Mesendoderm (in vitro differentiated cells): Measurements from ENCODE around the gene PTPN4.

Experiments used
- DNase-seq: peaks from one replicate; pipeline ENCODE4 v3.0.0; 2013
- H2AK5ac ChIP-seq: 2 replicates; pipeline ENCODE4 v1.6.1; 2013; ENCODE audit warnings: low read length, inconsistent platforms
- H2BK120ac ChIP-seq: 2 replicates; pipeline ENCODE4 v1.6.1; 2013; ENCODE audit warnings: low read depth, mild to moderate bottlenecking, low read length, moderate library complexity, mixed read lengths
- H2BK15ac ChIP-seq: replicated peaks from 2 replicates; pipeline ENCODE4 v1.6.1; 2013; ENCODE audit warnings: low read depth, mild to moderate bottlenecking, moderate library complexity
- H2BK5ac ChIP-seq: 2 replicates; pipeline ENCODE4 v1.6.1; 2013; ENCODE audit warnings: low read length, inconsistent platforms
- H3K18ac ChIP-seq: 2 replicates; pipeline ENCODE4 v1.6.1; 2013; ENCODE audit warnings: mild to moderate bottlenecking, low read length, mixed read lengths
- H3K23ac ChIP-seq: one replicate; pipeline ENCODE4 v1.6.1; 2013; ENCODE audit warnings: low read length
- H3K27ac ChIP-seq: 2 replicates; pipeline ENCODE4 v1.5.1; 2013; ENCODE audit warnings: low read depth, mild to moderate bottlenecking, inconsistent platforms, low read length, moderate library complexity
- H3K27me3 ChIP-seq: 2 replicates; pipeline ENCODE4 v1.6.1; 2013; ENCODE audit warnings: low read length, control low read depth, mild to moderate bottlenecking, inconsistent platforms; ENCODE audit not compliant: insufficient read depth, poor library complexity
- H3K36me3 ChIP-seq: 2 replicates; pipeline ENCODE4 v1.6.1; 2013; ENCODE audit warnings: low read length, inconsistent platforms; ENCODE audit not compliant: control insufficient read depth, insufficient read depth
- H3K4ac ChIP-seq: one replicate; pipeline ENCODE4 v1.6.1; 2013; ENCODE audit warnings: low read depth, mild to moderate bottlenecking, low read length, moderate library complexity
- H3K4me1 ChIP-seq: 2 replicates; pipeline ENCODE4 v1.6.1; 2013; ENCODE audit warnings: low read depth, low read length, inconsistent platforms; ENCODE audit not compliant: control insufficient read depth
- H3K4me2 ChIP-seq: 2 replicates; pipeline ENCODE4 v1.6.1; 2013; ENCODE audit warnings: low read length
- H3K4me3 ChIP-seq: 2 replicates; pipeline ENCODE4 v1.5.1; 2013; ENCODE audit warnings: mild to moderate bottlenecking, low read length
- H3K56ac ChIP-seq: one replicate; pipeline ENCODE4 v1.6.1; 2013; ENCODE audit warnings: low read length
- H3K79me1 ChIP-seq: 2 replicates; pipeline ENCODE4 v1.6.1; 2013; ENCODE audit warnings: low read length, inconsistent platforms
- H3K79me2 ChIP-seq: 2 replicates; pipeline ENCODE4 v1.6.1; 2013; ENCODE audit warnings: mild to moderate bottlenecking, low read length; ENCODE audit not compliant: control insufficient read depth, insufficient read depth
- H3K9ac ChIP-seq: 2 replicates; pipeline ENCODE4 v1.6.1; 2013; ENCODE audit warnings: low read length, inconsistent platforms
- H4K5ac ChIP-seq: one replicate; pipeline ENCODE4 v1.6.1; 2013; ENCODE audit warnings: low read length
- H4K8ac ChIP-seq: one replicate; pipeline ENCODE4 v1.6.1; 2013; ENCODE audit warnings: low read depth, mild to moderate bottlenecking, control low read depth, low read length, moderate library complexity
- WGBS: extraction: QIAGEN DNeasy Blood & Tissue Kit; methylation state at CpG from one replicate; pipeline ENCODE4 v1.1.7; 2013; ENCODE audit warnings: low lambda C conversion rate, missing lambda C conversion rate; ENCODE audit not compliant: insufficient coverage; ENCODE audit errors: extremely low coverage; 5-methylcytosine and 5-hydroxymethylcytosine counted together

The PTPN4 gene

DNA sequence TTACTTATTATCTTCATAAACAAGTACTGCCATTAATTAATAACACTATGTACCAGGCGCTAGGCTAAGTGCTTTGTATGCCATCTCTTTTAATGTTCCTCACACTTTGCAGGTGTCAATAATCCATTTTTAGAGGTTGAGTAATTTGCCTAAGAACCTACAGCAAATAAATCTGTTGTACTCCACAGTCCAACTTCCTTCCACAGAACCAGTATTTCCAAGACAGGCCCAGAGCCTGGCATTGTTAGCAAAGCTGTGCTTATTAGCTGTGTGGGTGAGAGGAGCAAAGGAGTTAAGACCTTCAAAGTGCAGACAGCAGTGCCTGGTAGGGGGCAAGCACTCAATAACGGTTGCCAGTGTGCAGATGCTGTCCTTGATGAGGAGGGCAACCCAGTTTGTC, 14.2 kb upstream of the PTPN4 start:
- DNase-seq: no peak
- Histone ChIP-seq H3K56ac (no peak overlapping the region), H3K4me2 (no peak overlapping the region), H2BK5ac (no peak overlapping the region), H2AK5ac (no peak overlapping the region), H3K36me3 (no peaks in the 10 kb centered on the region), H2BK120ac (no peak overlapping the region), H3K4me1 (no peaks in the 10 kb centered on the region), H3K79me2 (no peaks in the 10 kb centered on the region), H2BK15ac (no peak overlapping the region), H3K27ac (no peak overlapping the region), H3K4me3 (no peak overlapping the region), H3K23ac (no peak overlapping the region), H3K9ac (no peak overlapping the region), H4K8ac (no peak overlapping the region), H3K79me1 (no peaks in the 10 kb centered on the region), H4K5ac (no peak overlapping the region), H3K27me3 (no peaks in the 10 kb centered on the region), H3K4ac (no peak overlapping the region), H3K18ac (no peak overlapping the region)
- WGBS: no CpG with 5 or more reads among the region's 2 CpGs

DNA sequence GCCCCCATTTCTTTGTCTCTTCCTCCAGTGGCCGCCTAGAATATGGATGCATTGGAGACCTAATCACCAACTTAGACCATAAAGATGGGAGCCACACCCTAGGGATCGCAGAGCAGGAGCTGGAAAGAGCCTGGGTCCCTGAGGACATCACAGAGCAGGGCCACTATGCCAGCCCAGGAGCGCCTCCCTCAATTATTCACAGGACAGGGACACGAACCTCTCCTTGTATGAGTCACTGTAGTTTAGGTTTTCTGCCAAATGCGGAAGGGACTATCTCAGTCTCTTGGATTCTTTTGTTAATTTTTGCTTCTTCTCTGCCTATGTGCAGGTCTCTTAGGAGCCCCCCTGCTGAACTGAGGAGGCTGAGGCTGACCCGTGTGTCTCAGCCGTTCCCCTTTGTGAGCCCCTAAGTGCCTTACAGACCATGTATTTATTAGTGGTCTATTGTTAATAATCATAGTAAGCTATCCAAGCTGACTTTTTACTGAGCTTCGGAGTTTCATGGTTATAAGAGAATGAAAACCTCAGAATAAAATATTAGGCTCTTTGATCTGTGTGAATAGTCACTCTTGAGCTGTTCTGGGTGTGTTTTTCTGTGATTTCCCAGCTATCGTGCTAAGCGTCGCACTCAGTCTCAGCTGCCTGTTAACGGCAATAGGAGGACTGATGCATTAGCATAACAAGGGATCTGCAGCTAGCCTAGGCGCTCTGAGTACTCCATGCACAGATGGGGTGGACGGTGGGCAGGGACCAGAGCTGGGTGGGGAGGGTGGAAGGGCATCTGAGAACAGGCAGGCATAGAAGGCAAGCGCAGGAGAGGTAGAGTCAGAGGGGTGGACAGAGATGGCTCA, 12.7 kb upstream of the PTPN4 start:
- H2BK120ac ChIP-seq: no peak overlapping the region
- H2BK5ac ChIP-seq: no peak overlapping the region
- no peak overlapping the region for H4K5ac ChIP-seq
- DNase-seq: no peak
- no peak overlapping the region for H3K4ac ChIP-seq
- H3K18ac ChIP-seq: no peak overlapping the region
- no peak overlapping the region for H2BK15ac ChIP-seq
- H3K23ac ChIP-seq: no peak overlapping the region
- no peak overlapping the region for H3K27ac ChIP-seq
- H3K36me3 ChIP-seq: no peaks in the 10 kb centered on the region
- H3K9ac ChIP-seq: no peak overlapping the region
- no peak overlapping the region for H3K4me2 ChIP-seq
- no CpG with 5 or more reads among the region's 15 CpGs for WGBS
- H3K4me3 ChIP-seq: no peak overlapping the region
- no peak overlapping the region for H3K56ac ChIP-seq
- H4K8ac ChIP-seq: no peak overlapping the region
- no peaks in the 10 kb centered on the region for H3K79me2 ChIP-seq
- no peaks in the 10 kb centered on the region for H3K27me3 ChIP-seq
- H3K4me1 ChIP-seq: no peaks in the 10 kb centered on the region
- no peaks in the 10 kb centered on the region for H3K79me1 ChIP-seq
- no peak overlapping the region for H2AK5ac ChIP-seq

DNA sequence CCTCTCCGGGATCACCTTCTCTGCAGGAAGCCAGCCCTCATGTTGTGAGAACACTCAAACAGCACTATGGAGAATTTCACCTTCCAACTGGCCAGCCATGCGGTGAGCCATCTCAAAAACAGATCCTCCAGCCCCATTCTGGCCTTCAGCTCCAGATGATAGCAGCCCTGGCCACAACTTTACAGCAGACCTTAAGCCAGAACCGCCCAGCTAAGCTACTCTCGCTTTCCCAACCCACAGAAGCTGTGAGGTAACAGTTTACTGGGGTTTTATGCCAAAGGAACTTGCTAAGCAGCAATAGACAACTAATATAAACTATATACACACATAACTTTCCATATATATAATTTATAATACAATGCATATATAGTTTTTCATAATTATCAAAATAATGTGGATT, 11.6 kb upstream of the PTPN4 start:
- WGBS: no CpG with 5 or more reads among the region's 4 CpGs
- H3K9ac ChIP-seq: no peak overlapping the region

DNA sequence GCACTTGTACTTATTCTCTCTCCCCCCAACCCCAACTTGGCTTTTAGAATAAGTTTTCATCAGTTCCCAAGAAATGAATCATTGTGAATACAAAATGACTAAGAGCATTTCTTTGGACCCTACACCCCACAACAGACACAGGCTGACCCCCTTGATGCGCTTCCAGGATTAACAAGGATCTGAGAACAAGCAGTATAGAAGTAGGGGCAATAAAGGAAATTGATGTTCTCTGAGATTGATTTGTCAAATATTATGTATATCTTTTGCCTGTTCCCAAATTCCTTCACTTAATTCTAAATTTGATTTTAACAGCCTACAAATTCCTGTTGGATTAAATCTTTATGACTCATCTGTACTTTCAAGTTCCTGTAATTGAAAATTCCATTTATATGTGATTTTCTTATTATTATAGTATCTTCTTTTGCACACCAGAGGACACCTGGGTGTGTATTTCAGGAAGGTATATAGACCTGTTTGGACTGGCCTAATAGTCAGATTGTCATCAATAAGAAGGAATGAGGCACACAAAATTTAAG, 10.2 kb upstream of the PTPN4 start:
- Histone ChIP-seq H3K36me3 (no peaks in the 10 kb centered on the region), H3K4me2 (no peak overlapping the region), H3K79me2 (no peaks in the 10 kb centered on the region), H3K23ac (no peak overlapping the region), H4K8ac (no peak overlapping the region), H3K9ac (no peak overlapping the region), H3K4me1 (no peaks in the 10 kb centered on the region), H3K4ac (no peak overlapping the region), H3K56ac (no peak overlapping the region), H3K27me3 (no peaks in the 10 kb centered on the region), H3K18ac (no peak overlapping the region), H2BK15ac (no peak overlapping the region), H2AK5ac (no peak overlapping the region), H3K4me3 (no peak overlapping the region), H2BK120ac (no peak overlapping the region), H3K27ac (no peak overlapping the region), H3K79me1 (no peaks in the 10 kb centered on the region), H4K5ac (no peak overlapping the region), H2BK5ac (no peak overlapping the region)
- no CpG with 5 or more reads among the region's 1 CpG for WGBS
- DNase-seq: no peak

More for the DNA sequence above, 11.6 kb upstream of the PTPN4 start:
- no peak overlapping the region for H3K27ac ChIP-seq
- DNase-seq: no peak
- no peak overlapping the region for H4K8ac ChIP-seq
- H3K79me1 ChIP-seq: no peaks in the 10 kb centered on the region
- H2BK5ac ChIP-seq: no peak overlapping the region
- no peak overlapping the region for H2BK15ac ChIP-seq
- no peaks in the 10 kb centered on the region for H3K79me2 ChIP-seq
- H3K23ac ChIP-seq: no peak overlapping the region
- H3K56ac ChIP-seq: no peak overlapping the region
- no peak overlapping the region for H2BK120ac ChIP-seq
- H3K4me3 ChIP-seq: no peak overlapping the region
- H3K27me3 ChIP-seq: no peaks in the 10 kb centered on the region
- no peak overlapping the region for H4K5ac ChIP-seq
- H3K18ac ChIP-seq: no peak overlapping the region
- no peaks in the 10 kb centered on the region for H3K4me1 ChIP-seq
- no peak overlapping the region for H3K4me2 ChIP-seq
- no peak overlapping the region for H3K4ac ChIP-seq
- H3K36me3 ChIP-seq: no peaks in the 10 kb centered on the region
- H2AK5ac ChIP-seq: no peak overlapping the region

DNA sequence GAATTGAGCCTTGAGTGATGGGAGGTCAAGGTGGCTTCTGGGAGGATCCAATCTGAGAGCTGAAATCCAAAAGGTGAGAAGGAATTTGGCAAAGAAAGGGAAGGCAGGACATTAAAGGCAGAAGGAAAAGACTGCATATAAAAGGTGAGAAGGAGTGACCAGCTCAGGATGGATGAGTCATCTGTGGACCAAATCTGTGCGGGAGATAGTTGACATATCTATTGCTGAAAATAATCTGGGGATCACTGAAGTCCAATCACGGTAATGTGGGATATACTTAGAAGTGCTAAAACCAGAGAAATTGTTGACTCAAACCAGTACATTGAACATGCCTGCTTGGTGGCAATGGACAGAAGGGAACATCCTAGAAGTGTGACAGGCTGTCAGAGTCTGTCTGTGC, 8.0 kb upstream of the PTPN4 start:
- DNase-seq: no peak
- Histone ChIP-seq H3K18ac (no peak overlapping the region), H3K27ac (no peak overlapping the region), H2AK5ac (no peak overlapping the region), H2BK120ac (no peak overlapping the region), H3K4me1 (no peaks in the 10 kb centered on the region), H4K8ac (no peak overlapping the region), H3K36me3 (no peaks in the 10 kb centered on the region), H3K79me2 (no peaks in the 10 kb centered on the region), H4K5ac (no peak overlapping the region), H3K56ac (no peak overlapping the region), H3K23ac (no peak overlapping the region), H3K9ac (no peak overlapping the region), H3K4me2 (no peak overlapping the region), H2BK15ac (no peak overlapping the region), H3K79me1 (no peaks in the 10 kb centered on the region), H3K4ac (no peak overlapping the region), H2BK5ac (no peak overlapping the region), H3K27me3 (no peaks in the 10 kb centered on the region), H3K4me3 (no peak overlapping the region)
- no CpG with 5 or more reads among the region's 2 CpGs for WGBS
